Left ventricle myocardium superior (tissue), 1 donor: Measurements from ENCODE around the gene ID4. TPM values are rescaled to one million over a fixed set of nuclear protein-coding genes. Genes with fewer than 3 reads are reported as not detected.
A peak's percentile ranks its signal among the peaks of the same experiment; 100 is the strongest.

ENCODE experiments used
- ATAC-seq: fragments of 200-7000 bp; cut with Tn5 transposase; one replicate; pipeline ENCODE4 v1.9.1; 2020; ENCODE audit warnings: mild to moderate bottlenecking, moderate library complexity
- DNase-seq: peaks from one replicate; pipeline ENCODE4 v3.0.0-alpha.2; 2020
- intact Hi-C: fragments of 100-400 bp; cut with micrococcal nuclease; formaldehyde crosslinking; loops from one replicate; pipeline ENCODE4 v1.11.0; 2022
- long read RNA-seq: library from polyadenylated mRNA; unstranded; transcript quantifications from one replicate; pipeline ENCODE4 v2.0.0, GENCODE V29; 2021
- total RNA-seq: library from RNA; stranded (reverse); fragmentation: NEBNext Ultra II Directional; extraction: Animal tissue kit (Norgen Biotek cat#: 25700); gene quantifications from one replicate; pipeline ENCODE4 v1.2.1, GENCODE V29; 2021
- donor health status: DM: no; HTN: yes; CAD: no; lungs with severe emphysema.

ID4 gene
- 3.0 TPM for total RNA-seq
- long read RNA-seq, transcript ID4-201 (3 exons, 2,344 nt), result major isoform, 8 of 9 reads
- long read RNA-seq, partial matches to known transcripts, result 1 of 9 reads
- long read RNA-seq, other reads (novel, unspliced or antisense), result 0 of 9 reads

DNA sequence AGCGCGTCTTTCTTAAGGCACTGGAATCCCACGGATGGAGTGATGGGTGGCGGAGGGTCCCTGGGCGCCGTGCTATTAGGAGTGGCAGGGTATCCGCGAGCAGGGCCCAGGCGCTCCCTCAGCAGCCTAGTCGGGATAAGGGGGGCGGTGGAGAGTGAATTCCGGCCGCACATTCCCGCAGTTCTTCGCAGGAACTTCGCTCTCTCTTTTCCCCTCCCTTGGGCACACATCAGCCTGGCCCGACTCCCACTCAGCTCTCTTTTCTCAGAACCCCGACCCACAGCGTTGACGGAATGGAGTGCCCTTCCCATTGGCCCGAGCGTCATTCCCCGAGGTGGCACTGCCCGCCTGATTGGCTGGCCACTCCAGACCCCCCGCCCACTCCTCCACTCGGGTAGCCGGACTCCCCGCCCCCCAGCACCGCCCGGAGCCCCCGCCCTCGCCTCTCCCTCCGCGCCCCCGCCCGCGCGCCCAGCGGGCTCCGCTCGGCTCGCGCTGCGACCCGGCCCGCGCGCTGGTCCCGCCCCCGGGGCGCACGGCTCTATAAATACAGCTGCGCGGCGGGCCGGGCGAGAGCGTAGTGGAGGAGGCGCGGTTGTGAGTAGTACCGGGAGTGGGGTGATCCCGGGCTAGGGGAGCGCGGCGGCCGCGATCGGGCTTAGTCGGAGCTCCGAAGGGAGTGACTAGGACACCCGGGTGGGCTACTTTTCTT lies at the start of gene ID4:
TSS of gene ID4 (plus strand) at position 572 of the 712 bp plus-strand sequence. CDS start 385 bp downstream, outside the sequence.
- DNase-seq (peak; percentile 94), ATAC-seq (peak; percentile 95)
- intact Hi-C loops, result no loop called here

DNA sequence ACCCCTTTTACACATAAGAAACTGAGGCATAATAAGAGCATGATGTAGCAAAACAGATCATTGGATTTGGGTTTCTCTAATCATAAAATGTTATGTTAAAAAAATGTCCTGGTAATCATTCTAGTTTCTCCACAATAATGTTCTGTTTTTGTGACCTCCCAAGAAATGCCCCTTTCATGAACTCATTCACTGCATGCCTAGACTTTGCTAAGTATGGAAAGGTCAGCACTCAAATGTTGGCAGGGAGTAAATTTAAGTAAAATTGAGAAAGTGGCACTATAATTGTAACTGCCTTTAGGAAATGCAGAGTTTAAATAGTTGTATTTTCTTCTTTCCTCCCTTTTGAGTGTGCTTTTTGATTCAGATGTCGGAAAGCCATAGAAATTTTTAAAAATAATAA lies 48.5 kb upstream of the ID4 start:
- DNase-seq (no peak), ATAC-seq (no peak)
- intact Hi-C loops, result no loop called here

- DNase-seq (no peak), ATAC-seq (no peak)
- intact Hi-C loops, result no loop called here
Measured at GRCh38 chr6:19789100-19789803, 47.9 kb upstream of the ID4 start.

DNA sequence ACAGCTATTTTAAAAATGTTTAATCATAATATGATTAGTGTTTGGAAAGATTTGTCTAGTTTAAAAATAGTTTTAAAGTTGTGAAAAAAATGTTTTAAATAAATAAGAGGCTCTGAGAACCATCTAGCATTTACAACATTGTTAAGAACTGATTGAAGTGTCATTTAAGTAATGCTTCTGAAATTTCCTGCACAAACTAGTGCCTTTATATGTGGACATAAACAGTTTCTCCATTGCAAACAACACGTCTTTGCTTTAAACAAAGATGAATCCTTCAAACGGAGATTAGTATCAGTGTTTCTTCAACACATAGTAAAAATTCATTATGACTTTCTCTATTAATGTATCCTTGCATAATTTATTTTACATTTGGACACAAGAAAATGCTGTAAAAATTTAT lies 45.9 kb upstream of the ID4 start:
- ATAC-seq, result no peak
- intact Hi-C loops, result no loop called here
- no peak for DNase-seq

- no peak for DNase-seq
- ATAC-seq, result no peak
- intact Hi-C loops, result no loop called here
Measured at GRCh38 chr6:19795211-19795610, 42.0 kb upstream of the ID4 start.

- DNase-seq (no peak), ATAC-seq (no peak)
- intact Hi-C loops, result no loop called here
Measured at GRCh38 chr6:19796452-19796851, 40.7 kb upstream of the ID4 start.

GRCh38 chr6:19798362-19798761 lies 38.8 kb upstream of the ID4 start:
- no peak for ATAC-seq
- intact Hi-C loops, result no loop called here
- DNase-seq, result no peak

- no peak for ATAC-seq
- DNase-seq, result no peak
- intact Hi-C loops, result no loop called here
Measured at GRCh38 chr6:19802656-19803055, 34.5 kb upstream of the ID4 start.

GRCh38 chr6:19803331-19804204 lies 33.6 kb upstream of the ID4 start:
- DNase-seq (no peak), ATAC-seq (no peak)
- intact Hi-C loops, result no loop called here

GRCh38 chr6:19804205-19805128 lies 32.7 kb upstream of the ID4 start:
- ATAC-seq, result peak; percentile 99
- intact Hi-C loops, result no loop called here
- DNase-seq, result peak; percentile 98

DNA sequence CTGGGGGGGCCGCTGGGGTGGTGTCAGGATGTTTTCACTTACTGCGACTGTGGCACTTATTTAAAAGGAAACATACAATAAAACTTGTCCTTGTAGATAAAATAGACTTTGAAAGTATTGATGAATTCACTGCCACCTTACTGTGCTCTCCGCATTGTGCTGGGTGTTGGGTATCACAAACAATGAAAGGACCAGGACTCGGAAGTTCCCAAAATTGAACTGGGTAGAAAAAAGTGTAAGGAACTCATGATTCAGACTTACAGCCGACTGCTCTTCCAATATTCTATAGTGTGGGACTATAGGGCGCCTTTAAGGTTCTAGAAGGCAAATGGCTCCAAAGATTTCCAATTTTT lies 32.1 kb upstream of the ID4 start:
- intact Hi-C loops, result no loop called here
- no peak for ATAC-seq
- no peak for DNase-seq

- intact Hi-C loops, result no loop called here
- no peak for ATAC-seq
- DNase-seq, result no peak
Measured at GRCh38 chr6:19806971-19807396, 30.2 kb upstream of the ID4 start.

GRCh38 chr6:19811397-19812079 lies 25.6 kb upstream of the ID4 start:
- DNase-seq, result no peak
- ATAC-seq, result no peak
- intact Hi-C loops, result no loop called here

DNA sequence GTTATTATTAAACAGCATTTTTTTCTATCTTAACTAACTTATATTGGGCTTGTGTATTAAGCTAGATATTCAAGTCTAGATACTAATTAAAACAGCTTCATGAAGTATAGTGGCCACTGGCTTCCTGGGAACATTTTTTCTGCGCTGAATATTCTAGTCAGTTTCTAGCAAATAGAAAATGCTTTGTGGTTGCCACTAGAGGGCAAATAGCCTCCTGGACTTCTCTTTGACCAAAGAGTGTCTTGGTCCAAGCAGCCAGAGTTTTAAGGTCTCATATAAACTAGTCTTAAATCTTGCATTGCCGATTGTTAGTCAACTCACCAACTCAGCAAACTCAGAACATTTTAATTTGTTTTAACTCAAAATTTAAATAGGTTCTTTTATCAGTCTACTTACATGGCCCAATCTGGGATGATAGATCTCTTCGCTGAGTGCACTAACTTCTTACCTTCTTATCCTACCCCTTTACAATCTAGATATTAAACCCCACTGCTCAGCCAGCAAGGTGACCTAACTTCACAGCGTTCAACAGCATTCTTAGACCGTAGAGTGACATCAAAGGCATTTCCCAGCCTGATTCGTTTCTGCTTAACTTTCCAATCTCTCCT lies 24.6 kb upstream of the ID4 start:
- ATAC-seq (peak; percentile 51), DNase-seq (no peak)
- intact Hi-C loops, result no loop called here

DNA sequence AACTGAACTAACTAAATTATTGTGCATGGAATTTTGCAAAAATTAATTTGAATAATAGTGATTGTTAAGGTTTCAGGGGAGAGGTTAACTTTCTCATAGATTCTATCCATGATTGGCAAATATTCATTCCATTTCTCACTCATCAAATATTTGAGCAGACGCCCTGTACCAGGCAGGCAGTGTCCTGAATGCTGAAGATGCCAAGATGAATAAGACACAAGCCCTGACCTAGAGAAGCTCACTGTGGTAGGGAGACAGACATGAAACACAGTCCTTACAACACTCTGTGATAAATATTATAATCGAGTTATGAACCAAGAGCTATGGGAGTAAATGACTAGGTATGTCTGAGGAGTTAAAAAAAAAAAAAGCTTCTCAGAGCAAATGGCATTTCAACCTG lies 18.4 kb upstream of the ID4 start:
- DNase-seq, result no peak
- intact Hi-C loops, result no loop called here
- no peak for ATAC-seq

- ATAC-seq (no peak), DNase-seq (no peak)
- intact Hi-C loops, result no loop called here
Measured at GRCh38 chr6:19824058-19824807, 12.9 kb upstream of the ID4 start.

DNA sequence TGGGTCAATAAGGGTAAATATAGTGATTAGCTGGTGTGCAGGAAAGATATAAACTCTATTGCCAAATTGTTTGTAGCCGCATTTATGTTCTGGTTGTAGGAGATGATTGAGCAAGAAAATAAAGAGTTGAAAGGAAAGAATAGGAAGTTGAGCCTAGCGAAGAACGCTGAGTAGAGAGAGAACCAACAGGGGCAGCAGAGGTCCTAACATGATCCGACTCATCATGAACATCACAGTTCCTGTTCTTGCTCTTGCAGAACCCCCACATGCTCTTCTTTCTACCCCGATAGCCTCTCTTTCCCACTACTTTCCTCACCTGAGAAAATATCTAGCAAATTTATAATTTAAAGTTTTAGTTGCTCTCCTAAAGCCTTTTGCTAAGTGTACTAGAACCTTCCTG lies 9.9 kb upstream of the ID4 start:
- intact Hi-C loops, result no loop called here
- ATAC-seq (no peak), DNase-seq (no peak)
